ENCODE measurements around the gene TRABD.
A peak's percentile ranks its signal among the peaks of the same experiment; 100 is the strongest.

- TF ChIP-seq POLR2AphosphoS5 (IDR thresholded peaks at IDR 0.05) (no peak), CTCF (IDR thresholded peaks at IDR 0.05) (peak; percentile 67 to 87 (median 84)), POLR2A (IDR thresholded peaks at IDR 0.05) (no peak)
These were observed 36.6 kb upstream of the TRABD start for GRCh38 chr22:50148991-50149721.
